Upper lobe of left lung (tissue), 4 donors: Measurements from ENCODE around the gene MEGF8.

Source experiments
- CTCF ChIP-seq, 6 experiments: fragments of 450-650 bp in 4 of 6; fragments of 200-600 bp in 2 of 6; sonication (generic) in 2 of 6; IDR thresholded peaks; one replicate each; pipeline ENCODE4 v1.5.1; 2016 to 2019; ENCODE audit warnings: antibody characterized with exemption in 6 of 6
- EP300 ChIP-seq, 4 donors: sonication (generic); formaldehyde crosslinking; IDR thresholded peaks; one replicate each; pipeline ENCODE4 v1.5.1; 2017; ENCODE audit warnings: antibody characterized with exemption in 4 of 4, control low read depth in 2 of 4
- POLR2A ChIP-seq, 4 donors: fragments of 450-650 bp; IDR thresholded peaks; one replicate each; pipeline ENCODE4 v1.5.1; 2016 to 2017; ENCODE audit warnings: antibody characterized with exemption in 4 of 4, mild to moderate bottlenecking in 2 of 4
- POLR2AphosphoS5 ChIP-seq, 2 donors: sonication (generic); formaldehyde crosslinking; IDR thresholded peaks; one replicate each; pipeline ENCODE4 v1.5.1; 2017; ENCODE audit warnings: antibody characterized with exemption in 2 of 2

GRCh38 chr19:42363614-42364346 lies 38.3 kb downstream of the MEGF8 start:
- TF ChIP-seq CTCF (IDR thresholded peaks at IDR 0.05) (no peak), EP300 (IDR thresholded peaks at IDR 0.05) (no peak), POLR2A (IDR thresholded peaks at IDR 0.05) (no peak), POLR2AphosphoS5 (IDR thresholded peaks at IDR 0.05) (no peak)
